ENCODE measurements around the gene SOS2.
A peak's percentile ranks its signal among the peaks of the same experiment; 100 is the strongest.
"Not testable (repeated sequence)": the region's sequence is repeated elsewhere in the genome, so short reads cannot be mapped to it uniquely, and the experiment has no call there.

SOS2 gene

GRCh38 chr14:50083467-50084337 is 147.7 kb downstream of the SOS2 start:
- DNase-seq, result no peak

GRCh38 chr14:50082784-50083466 is 148.5 kb downstream of the SOS2 start:
- no peak for DNase-seq

GRCh38 chr14:50082308-50082742 is 149.1 kb downstream of the SOS2 start:
- DNase-seq, result peak; percentile 28

GRCh38 chr14:50079103-50079502 is 152.3 kb downstream of the SOS2 start:
- DNase-seq, result not testable (repeated sequence)

GRCh38 chr14:50073663-50074062 is 157.7 kb downstream of the SOS2 start:
- not testable (repeated sequence) for DNase-seq

GRCh38 chr14:50072395-50072794 is 159.0 kb downstream of the SOS2 start:
- no peak for DNase-seq

- no peak for DNase-seq
Observed at GRCh38 chr14:50070840-50071548, 160.4 kb downstream of the SOS2 start.

- no peak for DNase-seq
Observed at GRCh38 chr14:50070230-50070629, 161.1 kb downstream of the SOS2 start.

- no peak for DNase-seq
Observed at GRCh38 chr14:50069325-50069724, 162.1 kb downstream of the SOS2 start.

- DNase-seq, result no peak
Observed at GRCh38 chr14:50068496-50068895, 162.9 kb downstream of the SOS2 start.

GRCh38 chr14:50067723-50068495 is 163.5 kb downstream of the SOS2 start:
- DNase-seq, result no peak
